Measurements from ENCODE around the gene B3GNT9.
"Not testable (repeated sequence)": the region's sequence is repeated elsewhere in the genome, so short reads cannot be mapped to it uniquely, and the experiment has no call there.

The B3GNT9 gene

GRCh38 chr16:67137605-67138004 is 13.2 kb downstream of the B3GNT9 start:
- peaks cover 31 to 32% of the 10 kb centered on the region in 2 experiments for H3K4me1 ChIP-seq (ENCODE audit: control insufficient read depth in 1 of 2, insufficient read depth in 1 of 2, low read depth in 1 of 2, low read length in 1 of 2)
- H3K9me3 ChIP-seq = no peaks in the 10 kb centered on the region
- TF ChIP-seq CTCF (IDR thresholded peaks at IDR 0.05) = no peak
- H3K36me3 ChIP-seq = peaks cover 81% of the 10 kb centered on the region
- no peak overlapping the region for H3K4me3 ChIP-seq (ENCODE audit: low read depth in 1 of 2, low read length in 1 of 2)
- no peaks in the 10 kb centered on the region for H3K27me3 ChIP-seq
- peak overlapping the region; percentile 32 for H3K27ac ChIP-seq

- Histone ChIP-seq H3K36me3 (peaks cover 71% of the 10 kb centered on the region), H3K4me1 (ENCODE audit: control insufficient read depth in 1 of 2, insufficient read depth in 1 of 2, low read depth in 1 of 2, low read length in 1 of 2) (peaks cover 2 to 4% of the 10 kb centered on the region in 2 experiments), H3K4me3 (ENCODE audit: low read depth in 1 of 2, low read length in 1 of 2) (no peak overlapping the region), H3K27me3 (no peaks in the 10 kb centered on the region), H3K9me3 (no peaks in the 10 kb centered on the region), H3K27ac (no peak overlapping the region)
- no peak for TF ChIP-seq CTCF (IDR thresholded peaks at IDR 0.05)
Measured at GRCh38 chr16:67129422-67129821, 21.4 kb downstream of the B3GNT9 start.

- TF ChIP-seq CTCF (IDR thresholded peaks at IDR 0.05) = no peak
- H3K9me3 ChIP-seq = no peaks in the 10 kb centered on the region
- H3K4me3 ChIP-seq (ENCODE audit: low read depth in 1 of 2, low read length in 1 of 2) = no peak overlapping the region
- no peaks in the 10 kb centered on the region for H3K27me3 ChIP-seq
- peaks cover 71% of the 10 kb centered on the region for H3K36me3 ChIP-seq
- H3K4me1 ChIP-seq (ENCODE audit: control insufficient read depth in 1 of 2, insufficient read depth in 1 of 2, low read depth in 1 of 2, low read length in 1 of 2) = no peaks in the 10 kb centered on the region
- no peak overlapping the region for H3K27ac ChIP-seq
Measured at GRCh38 chr16:67128887-67129286, 21.9 kb downstream of the B3GNT9 start.

GRCh38 chr16:67128417-67128816 is 22.4 kb downstream of the B3GNT9 start:
- no peak overlapping the region for H3K27ac ChIP-seq
- H3K27me3 ChIP-seq = no peaks in the 10 kb centered on the region
- H3K4me3 ChIP-seq (ENCODE audit: low read depth in 1 of 2, low read length in 1 of 2) = no peak overlapping the region
- H3K36me3 ChIP-seq = peaks cover 76% of the 10 kb centered on the region
- no peaks in the 10 kb centered on the region for H3K4me1 ChIP-seq (ENCODE audit: control insufficient read depth in 1 of 2, insufficient read depth in 1 of 2, low read depth in 1 of 2, low read length in 1 of 2)
- TF ChIP-seq CTCF (IDR thresholded peaks at IDR 0.05) = no peak
- no peaks in the 10 kb centered on the region for H3K9me3 ChIP-seq

- H3K27me3 ChIP-seq; H3K9me3 ChIP-seq; H3K4me1 ChIP-seq (ENCODE audit: control insufficient read depth in 1 of 2, insufficient read depth in 1 of 2, low read depth in 1 of 2, low read length in 1 of 2); H3K27ac ChIP-seq; H3K4me3 ChIP-seq (ENCODE audit: low read depth in 1 of 2, low read length in 1 of 2): not testable (repeated sequence)
- H3K36me3 ChIP-seq = peaks cover 63% of the 10 kb centered on the region
Measured at GRCh38 chr16:67122799-67123198, 28.0 kb downstream of the B3GNT9 start.

GRCh38 chr16:67120025-67120424 is 30.8 kb downstream of the B3GNT9 start:
- Histone ChIP-seq H3K27me3 (no peaks in the 10 kb centered on the region), H3K9me3 (no peaks in the 10 kb centered on the region), H3K4me1 (ENCODE audit: control insufficient read depth in 1 of 2, insufficient read depth in 1 of 2, low read depth in 1 of 2, low read length in 1 of 2) (peaks cover 25 to 30% of the 10 kb centered on the region in 2 experiments), H3K36me3 (peaks cover 45% of the 10 kb centered on the region), H3K27ac (no peak overlapping the region), H3K4me3 (ENCODE audit: low read depth in 1 of 2, low read length in 1 of 2) (no peak overlapping the region)
- TF ChIP-seq CTCF (IDR thresholded peaks at IDR 0.05) = no peak

Data from neutrophil (primary cell).